Effector CD4-positive, alpha-beta T cell (primary cell): Measurements from ENCODE around the gene SFT2D1.

Experiments used
- DNase-seq: peaks from one replicate; pipeline ENCODE4 v3.0.0-alpha.2; 2020

Gene SFT2D1

GRCh38 chr6:166274739-166275370, 67.5 kb downstream of the SFT2D1 start:
- DNase-seq: no peak

- no peak for DNase-seq
Measured at GRCh38 chr6:166274163-166274562, 68.2 kb downstream of the SFT2D1 start.

GRCh38 chr6:166271376-166271765, 71.0 kb downstream of the SFT2D1 start:
- DNase-seq: no peak

- DNase-seq: no peak
Measured at GRCh38 chr6:166270706-166271375, 71.5 kb downstream of the SFT2D1 start.
